Caco-2 (cell line): ENCODE measurements around the gene HYAL3. TPM values are rescaled to one million over a fixed set of nuclear protein-coding genes. Genes with fewer than 3 reads are reported as not detected.

Source experiments
- BruUV-seq: library from RNA; stranded (reverse); fragments of 400-500 nt; replicated peaks from 2 replicates; lab custom pipeline; 2021; lab: Mats Ljungman, UMichigan
- CTCF ChIA-PET: fragments of 300-600 bp; sonication (Branson Sonifier 250); formaldehyde crosslinking; loops from one replicate; lab custom pipeline; 2022; ENCODE audit warnings: antibody characterized with exemption; lab: Charles Lee
- POLR2A ChIA-PET: fragments of 300-600 bp; sonication (Branson Sonifier 250); formaldehyde crosslinking; loops from one replicate; lab custom pipeline; 2022; ENCODE audit warnings: antibody characterized with exemption; lab: Charles Lee
- DNase-seq, 2 experiments: peaks; one replicate each; pipeline versions ENCODE4 v3.0.0 to v3.0.0-alpha.2; 2020 to 2022
- H3K27me3 ChIP-seq: replicated peaks from 2 replicates; pipeline ENCODE4 v1.6.0; 2011; ENCODE audit warnings: low read length; ENCODE audit not compliant: control insufficient read depth, insufficient read depth
- H3K36me3 ChIP-seq: 2 replicates; pipeline ENCODE4 v1.5.1; 2011; ENCODE audit warnings: low read length; ENCODE audit not compliant: control insufficient read depth, insufficient read depth
- H3K4me1 ChIP-seq: fragments of 250-450 bp; sonication (Bioruptor Pico); 2 replicates; pipeline ENCODE4 v1.5.1; 2020; ENCODE audit warnings: mild to moderate bottlenecking
- H3K4me3 ChIP-seq: 2 replicates; pipeline ENCODE4 v1.5.1; 2011; ENCODE audit warnings: low read depth, mild to moderate bottlenecking, control low read depth, low read length
- H3K9me3 ChIP-seq: fragments of 250-450 bp; sonication (Bioruptor Pico); 2 replicates; pipeline ENCODE4 v1.5.1; 2020; ENCODE audit warnings: mild to moderate bottlenecking, moderate library complexity
- H3K27ac Mint-ChIP-seq: one replicate; pipeline ENCODE4 v1.8.0; 2022; ENCODE audit warnings: mixed read lengths; ENCODE audit not compliant: unreplicated experiment
- H3K27me3 Mint-ChIP-seq: one replicate; pipeline ENCODE4 v1.8.0; 2022; ENCODE audit warnings: mixed read lengths; ENCODE audit not compliant: insufficient read depth, unreplicated experiment
- H3K36me3 Mint-ChIP-seq: one replicate; pipeline ENCODE4 v1.8.0; 2022; ENCODE audit warnings: mild to moderate bottlenecking, mixed read lengths; ENCODE audit not compliant: insufficient read depth, unreplicated experiment
- H3K4me1 Mint-ChIP-seq: one replicate; pipeline ENCODE4 v1.8.0; 2022; ENCODE audit warnings: low read depth, mixed read lengths; ENCODE audit not compliant: unreplicated experiment
- H3K4me3 Mint-ChIP-seq: one replicate; pipeline ENCODE4 v1.8.0; 2022; ENCODE audit warnings: mild to moderate bottlenecking, moderate library complexity, mixed read lengths; ENCODE audit not compliant: unreplicated experiment
- H3K9me3 Mint-ChIP-seq: one replicate; pipeline ENCODE4 v1.8.0; 2022; ENCODE audit warnings: mixed read lengths; ENCODE audit not compliant: unreplicated experiment
- intact Hi-C: fragments of 100-400 bp; cut with micrococcal nuclease; formaldehyde crosslinking; loops from one replicate; pipeline ENCODE4 v1.10.0; 2022; ENCODE audit not compliant: unreplicated experiment
- total RNA-seq: library from RNA; stranded (reverse); gene quantifications from 2 replicates; pipeline ENCODE4 v1.2.3, GENCODE V29; 2022
- TF ChIP-seq, protein P1 (sequence below), 2 experiments: fragments of 200-600 bp in 1 of 2; IDR thresholded peaks; 1 replicate in 1 of 2; 2 replicates in 1 of 2; pipeline versions ENCODE4 v1.5.1 to v1.8.0; 2011 to 2022; ENCODE audit warnings: antibody characterized with exemption in 1 of 2, control low read depth in 1 of 2, inconsistent platforms in 1 of 2, low read depth in 1 of 2, low read length in 1 of 2, mild to moderate bottlenecking in 1 of 2, moderate library complexity in 1 of 2; ENCODE audit not compliant: insufficient read depth in 1 of 2, severe bottlenecking in 1 of 2, unreplicated experiment in 1 of 2

Gene HYAL3
- total RNA-seq, 1 experiment from 2014 or later, result 5.2 TPM

DNA sequence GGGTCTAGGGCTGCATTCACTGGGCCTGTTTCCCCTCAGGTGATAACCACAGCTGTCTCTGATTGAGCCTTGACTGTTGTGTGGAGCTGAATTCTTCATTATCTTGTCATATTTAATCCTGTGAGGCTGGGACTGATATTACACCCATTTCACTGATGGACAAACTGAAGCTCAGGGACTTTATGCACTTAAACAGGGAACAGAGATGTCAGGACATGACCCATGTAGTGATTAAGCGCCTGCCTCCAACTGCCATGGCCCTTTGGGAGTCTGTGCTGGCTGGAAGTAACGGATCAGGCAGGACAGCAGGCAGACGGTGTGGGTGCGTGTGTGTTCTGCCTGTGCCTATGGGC, 55.7 kb downstream of the HYAL3 start:
- Mint-ChIP-seq H3K27me3 (no peaks in the 10 kb centered on the region), H3K4me3 (no peak overlapping the region), H3K4me1 (no peaks in the 10 kb centered on the region), H3K27ac (no peak overlapping the region), H3K36me3 (peaks cover 15% of the 10 kb centered on the region), H3K9me3 (no peaks in the 10 kb centered on the region)
- CTCF ChIA-PET, result interaction anchor here (0.9 to 1.0 kb wide), 2 partner anchors 8 to 14 kb away, joined by 3 to 7 read pairs; partner anchors contain the start of gene GNAI2
- TF ChIP-seq, protein P1, sequence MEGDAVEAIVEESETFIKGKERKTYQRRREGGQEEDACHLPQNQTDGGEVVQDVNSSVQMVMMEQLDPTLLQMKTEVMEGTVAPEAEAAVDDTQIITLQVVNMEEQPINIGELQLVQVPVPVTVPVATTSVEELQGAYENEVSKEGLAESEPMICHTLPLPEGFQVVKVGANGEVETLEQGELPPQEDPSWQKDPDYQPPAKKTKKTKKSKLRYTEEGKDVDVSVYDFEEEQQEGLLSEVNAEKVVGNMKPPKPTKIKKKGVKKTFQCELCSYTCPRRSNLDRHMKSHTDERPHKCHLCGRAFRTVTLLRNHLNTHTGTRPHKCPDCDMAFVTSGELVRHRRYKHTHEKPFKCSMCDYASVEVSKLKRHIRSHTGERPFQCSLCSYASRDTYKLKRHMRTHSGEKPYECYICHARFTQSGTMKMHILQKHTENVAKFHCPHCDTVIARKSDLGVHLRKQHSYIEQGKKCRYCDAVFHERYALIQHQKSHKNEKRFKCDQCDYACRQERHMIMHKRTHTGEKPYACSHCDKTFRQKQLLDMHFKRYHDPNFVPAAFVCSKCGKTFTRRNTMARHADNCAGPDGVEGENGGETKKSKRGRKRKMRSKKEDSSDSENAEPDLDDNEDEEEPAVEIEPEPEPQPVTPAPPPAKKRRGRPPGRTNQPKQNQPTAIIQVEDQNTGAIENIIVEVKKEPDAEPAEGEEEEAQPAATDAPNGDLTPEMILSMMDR (IDR thresholded peaks at IDR 0.05; ENCODE audit: insufficient read depth in 1 of 2, low read depth in 1 of 2, low read length in 1 of 2, severe bottlenecking in 1 of 2, unreplicated experiment in 1 of 2), result no peak
- no peaks in the 10 kb centered on the region for H3K9me3 ChIP-seq
- intact Hi-C loops, result no loop called here
- no peak for DNase-seq
- no peaks in the 10 kb centered on the region for H3K27me3 ChIP-seq
- no TSS peak for BruUV-seq
- no peaks in the 10 kb centered on the region; the same call in none of the 2 replicates for H3K36me3 ChIP-seq
- peaks cover 8% of the 10 kb centered on the region for H3K4me1 ChIP-seq
- H3K4me3 ChIP-seq, result no peak overlapping the region
- POLR2A ChIA-PET, result no interaction called here

DNA sequence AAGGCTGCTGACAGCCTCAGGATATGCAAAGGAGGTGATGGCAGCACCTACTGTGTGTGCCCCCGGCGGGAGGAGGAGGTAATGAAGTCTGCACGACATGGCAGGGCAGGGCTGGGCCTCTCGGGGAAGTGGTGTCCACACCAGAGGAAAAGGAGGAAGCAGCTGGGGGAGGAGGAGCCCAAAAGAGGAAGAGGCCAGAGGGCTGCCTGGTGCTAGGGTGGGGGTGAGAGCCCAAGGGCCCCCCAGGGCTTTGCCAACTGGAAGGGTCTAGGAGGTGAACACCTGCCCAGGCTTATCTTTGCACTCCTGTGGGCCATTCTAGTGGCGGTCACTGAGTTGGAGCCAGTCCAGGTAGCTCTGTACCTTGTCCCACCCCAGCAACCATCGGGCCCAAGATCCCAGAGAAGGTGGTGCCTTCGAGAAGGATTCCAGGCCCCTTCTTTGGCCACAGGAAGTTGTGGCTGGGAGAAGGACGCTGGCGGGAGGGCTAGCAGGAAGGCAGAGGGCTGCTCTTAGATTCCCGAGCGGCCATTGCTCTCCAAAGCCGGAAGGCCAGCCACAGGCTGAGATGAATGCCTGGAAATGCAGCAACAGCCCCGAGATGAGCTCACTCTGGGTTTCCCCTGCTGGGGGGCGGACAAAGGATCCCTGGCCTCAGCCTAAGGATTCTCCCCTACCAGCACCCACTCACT, 56.2 kb downstream of the HYAL3 start:
- Mint-ChIP-seq H3K9me3 (no peaks in the 10 kb centered on the region), H3K36me3 (peaks cover 15% of the 10 kb centered on the region), H3K27me3 (no peaks in the 10 kb centered on the region), H3K27ac (no peak overlapping the region), H3K4me3 (no peak overlapping the region), H3K4me1 (no peaks in the 10 kb centered on the region)
- intact Hi-C loops, result no loop called here
- ChIA-PET POLR2A (interaction anchor here (0.5 kb wide), 1 partner anchor 326 kb away, joined by 8 read pairs; the partner anchor contains the start of gene HEMK1), CTCF (interaction anchor here (0.9 kb wide), 1 partner anchor 13 kb away, joined by 3 read pairs; no protein-coding TSS in a partner anchor)
- H3K27me3 ChIP-seq, result no peaks in the 10 kb centered on the region
- no TSS peak for BruUV-seq
- TF ChIP-seq, protein P1 (IDR thresholded peaks at IDR 0.05; ENCODE audit: insufficient read depth in 1 of 2, low read depth in 1 of 2, low read length in 1 of 2, severe bottlenecking in 1 of 2, unreplicated experiment in 1 of 2), result no peak
- H3K4me1 ChIP-seq, result peaks cover 9% of the 10 kb centered on the region
- H3K9me3 ChIP-seq, result no peaks in the 10 kb centered on the region
- DNase-seq, result no peak
- H3K4me3 ChIP-seq, result no peak overlapping the region
- no peaks in the 10 kb centered on the region; the same call in none of the 2 replicates for H3K36me3 ChIP-seq

Other genes starting within 250 kb of the HYAL3 start
- 145 and 166 TPM in 2 replicates for gene RBM5, start 210.5 kb downstream of the HYAL3 start, total RNA-seq
- gene SEMA3F, start 144.1 kb downstream of the HYAL3 start, total RNA-seq, result 11.3 and 16.5 TPM in 2 replicates
- gene GNAT1, start 107.8 kb downstream of the HYAL3 start, total RNA-seq, result 0.50 TPM in 1 of 2 replicates, not detected in the other
- 11.4 and 16.8 TPM in 2 replicates for gene SLC38A3, start 94.1 kb downstream of the HYAL3 start, total RNA-seq
- gene GNAI2, start 63.2 kb downstream of the HYAL3 start, total RNA-seq, result 59.3 and 62.0 TPM in 2 replicates
- 19.7 and 21.8 TPM in 2 replicates for gene SEMA3B, start 30.3 kb downstream of the HYAL3 start, total RNA-seq
- gene LSMEM2, start 20.3 kb downstream of the HYAL3 start, total RNA-seq, result not detected in 2 replicates
- gene IFRD2, start 7.0 kb downstream of the HYAL3 start, total RNA-seq, result 88.0 and 89.5 TPM in 2 replicates
- gene NAA80, start within 50 bp of the HYAL3 start, total RNA-seq, result 6.7 and 8.2 TPM in 2 replicates
- gene HYAL1, start 4.2 kb upstream of the HYAL3 start, total RNA-seq, result 2.3 and 2.6 TPM in 2 replicates
- gene HYAL2, start 23.3 kb upstream of the HYAL3 start, total RNA-seq, result 30.1 and 31.6 TPM in 2 replicates
- 34.9 and 38.3 TPM in 2 replicates for gene TUSC2, start 28.8 kb upstream of the HYAL3 start, total RNA-seq
- gene RASSF1, start 41.4 kb upstream of the HYAL3 start, total RNA-seq, result 26.7 and 28.1 TPM in 2 replicates
- 0.23 and 0.29 TPM in 2 replicates for gene ZMYND10, start 46.3 kb upstream of the HYAL3 start, total RNA-seq
- 23.7 and 29.8 TPM in 2 replicates for gene NPRL2, start 51.4 kb upstream of the HYAL3 start, total RNA-seq
- gene CYB561D2, start 51.5 kb upstream of the HYAL3 start, total RNA-seq, result 21.2 and 21.4 TPM in 2 replicates
- 23.9 TPM in 2 replicates for gene TMEM115, start 60.1 kb upstream of the HYAL3 start, total RNA-seq
- 0.25 and 0.35 TPM in 2 replicates for gene CACNA2D2, start 204.2 kb upstream of the HYAL3 start, total RNA-seq